Measurements from ENCODE around the gene ABLIM2. TPM values are rescaled to one million over a fixed set of nuclear protein-coding genes. Genes with fewer than 3 reads are reported as not detected.

The ABLIM2 gene
- total RNA-seq, 1 donor from 2014 or later: 3.5 TPM

DNA sequence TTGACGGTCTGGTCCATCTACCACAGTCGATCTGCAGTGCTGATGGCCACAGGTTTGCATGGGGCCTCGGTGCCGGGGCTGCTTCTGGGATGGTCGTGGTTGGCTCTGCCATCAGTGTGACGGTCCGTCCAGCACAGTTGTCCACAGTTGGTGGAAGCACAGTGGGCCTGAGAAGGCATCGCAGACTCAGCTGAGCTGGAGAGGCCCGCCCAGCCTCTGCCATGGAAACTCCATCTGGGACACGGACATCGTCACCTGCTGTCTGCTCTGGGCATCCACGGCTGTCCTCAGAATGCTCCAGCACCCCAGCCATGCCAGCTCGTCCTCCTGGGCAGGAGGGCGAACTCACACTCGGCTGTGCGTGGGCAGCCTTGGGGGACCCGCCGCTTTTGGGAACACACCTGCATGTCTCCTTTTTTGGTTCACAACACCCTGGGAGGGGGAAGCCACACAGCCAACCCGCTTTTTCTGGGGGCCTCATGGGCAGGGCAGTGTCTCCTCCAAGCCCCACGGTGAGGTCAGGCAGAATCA is 33.0 kb downstream of the ABLIM2 start:
- H3K4me1 Mint-ChIP-seq: peaks cover 30% of the 10 kb centered on the region
- H3K27me3 Mint-ChIP-seq (ENCODE audit: low read depth): no peaks in the 10 kb centered on the region
- TF ChIP-seq, protein P1, sequence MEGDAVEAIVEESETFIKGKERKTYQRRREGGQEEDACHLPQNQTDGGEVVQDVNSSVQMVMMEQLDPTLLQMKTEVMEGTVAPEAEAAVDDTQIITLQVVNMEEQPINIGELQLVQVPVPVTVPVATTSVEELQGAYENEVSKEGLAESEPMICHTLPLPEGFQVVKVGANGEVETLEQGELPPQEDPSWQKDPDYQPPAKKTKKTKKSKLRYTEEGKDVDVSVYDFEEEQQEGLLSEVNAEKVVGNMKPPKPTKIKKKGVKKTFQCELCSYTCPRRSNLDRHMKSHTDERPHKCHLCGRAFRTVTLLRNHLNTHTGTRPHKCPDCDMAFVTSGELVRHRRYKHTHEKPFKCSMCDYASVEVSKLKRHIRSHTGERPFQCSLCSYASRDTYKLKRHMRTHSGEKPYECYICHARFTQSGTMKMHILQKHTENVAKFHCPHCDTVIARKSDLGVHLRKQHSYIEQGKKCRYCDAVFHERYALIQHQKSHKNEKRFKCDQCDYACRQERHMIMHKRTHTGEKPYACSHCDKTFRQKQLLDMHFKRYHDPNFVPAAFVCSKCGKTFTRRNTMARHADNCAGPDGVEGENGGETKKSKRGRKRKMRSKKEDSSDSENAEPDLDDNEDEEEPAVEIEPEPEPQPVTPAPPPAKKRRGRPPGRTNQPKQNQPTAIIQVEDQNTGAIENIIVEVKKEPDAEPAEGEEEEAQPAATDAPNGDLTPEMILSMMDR (IDR thresholded peaks at IDR 0.05; ENCODE audit: unreplicated experiment): no peak
- no peaks in the 10 kb centered on the region for H3K36me3 Mint-ChIP-seq
- no peak for DNase-seq (ENCODE audit: low spot score in 2 of 2, unreplicated experiment in 2 of 2)
- H3K4me3 Mint-ChIP-seq: no peak overlapping the region
- no peak overlapping the region for H3K27ac Mint-ChIP-seq
- H3K9me3 Mint-ChIP-seq: no peaks in the 10 kb centered on the region

- Mint-ChIP-seq H3K27me3 (ENCODE audit: low read depth) (no peaks in the 10 kb centered on the region), H3K4me1 (peaks cover 31% of the 10 kb centered on the region), H3K27ac (peak overlapping the region; percentile 27), H3K9me3 (no peaks in the 10 kb centered on the region), H3K36me3 (no peaks in the 10 kb centered on the region), H3K4me3 (no peak overlapping the region)
- DNase-seq (ENCODE audit: low spot score in 2 of 2, unreplicated experiment in 2 of 2): no peak
- TF ChIP-seq, protein P1 (IDR thresholded peaks at IDR 0.05; ENCODE audit: unreplicated experiment): no peak
Observed at GRCh38 chr4:8123870-8124269, 34.7 kb downstream of the ABLIM2 start.

DNA sequence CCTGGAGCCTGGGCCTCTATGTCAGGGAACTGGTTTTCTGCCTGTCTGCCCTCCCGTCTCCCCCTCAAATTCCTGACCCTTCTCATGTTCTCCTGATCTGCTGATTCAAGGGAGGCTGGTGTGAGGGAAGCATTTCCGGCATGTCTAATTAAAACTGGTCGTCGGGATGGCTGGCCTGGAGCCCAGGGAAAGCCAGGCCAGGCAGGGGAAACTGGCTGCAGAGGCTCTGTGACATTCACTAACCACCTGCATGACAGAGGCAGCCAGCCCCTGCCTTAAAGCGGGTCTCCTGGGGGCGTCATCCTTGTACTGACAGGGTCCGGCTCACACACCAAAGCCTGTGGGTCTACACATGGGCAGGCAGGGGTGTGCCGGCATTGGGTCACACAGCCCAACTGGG is 35.2 kb downstream of the ABLIM2 start:
- TF ChIP-seq, protein P1 (IDR thresholded peaks at IDR 0.05; ENCODE audit: unreplicated experiment): no peak
- Mint-ChIP-seq H3K36me3 (no peaks in the 10 kb centered on the region), H3K9me3 (no peaks in the 10 kb centered on the region), H3K27ac (peak overlapping the region; percentile 78), H3K4me3 (no peak overlapping the region), H3K4me1 (peaks cover 31% of the 10 kb centered on the region), H3K27me3 (ENCODE audit: low read depth) (no peaks in the 10 kb centered on the region)
- peak in 1 of 2 experiments; percentile 57 for DNase-seq (ENCODE audit: low spot score in 2 of 2, unreplicated experiment in 2 of 2)

DNA sequence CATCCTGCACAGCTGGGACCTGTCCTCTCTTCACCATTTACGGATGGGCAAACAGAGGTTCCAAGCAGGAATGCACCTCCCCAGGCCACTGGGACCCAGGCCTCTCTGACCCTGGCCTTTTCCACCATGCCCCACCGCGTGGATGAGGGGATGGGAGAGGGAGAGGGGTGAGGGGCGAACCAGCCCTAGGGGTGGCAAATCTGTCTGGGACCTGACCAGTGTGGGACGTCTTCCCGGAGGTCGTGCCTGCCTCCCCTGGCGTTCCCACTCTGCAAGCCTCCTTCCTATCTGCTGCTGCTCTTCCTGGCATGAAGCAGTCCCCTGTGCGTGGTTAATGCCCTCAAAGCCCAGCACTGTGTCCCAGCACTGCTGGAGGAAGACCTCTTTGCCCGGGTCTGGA is 35.9 kb downstream of the ABLIM2 start:
- H3K36me3 Mint-ChIP-seq: no peaks in the 10 kb centered on the region
- peak overlapping the region; percentile 25 for H3K27ac Mint-ChIP-seq
- H3K4me3 Mint-ChIP-seq: no peak overlapping the region
- H3K4me1 Mint-ChIP-seq: peaks cover 27% of the 10 kb centered on the region
- DNase-seq (ENCODE audit: low spot score in 2 of 2, unreplicated experiment in 2 of 2): no peak
- TF ChIP-seq, protein P1 (IDR thresholded peaks at IDR 0.05; ENCODE audit: unreplicated experiment): no peak
- H3K9me3 Mint-ChIP-seq: no peaks in the 10 kb centered on the region
- no peaks in the 10 kb centered on the region for H3K27me3 Mint-ChIP-seq (ENCODE audit: low read depth)

- H3K27me3 Mint-ChIP-seq (ENCODE audit: low read depth): peaks cover 4% of the 10 kb centered on the region
- TF ChIP-seq, protein P1 (IDR thresholded peaks at IDR 0.05; ENCODE audit: unreplicated experiment): no peak
- no peak overlapping the region for H3K27ac Mint-ChIP-seq
- peaks cover 31% of the 10 kb centered on the region for H3K4me1 Mint-ChIP-seq
- no peaks in the 10 kb centered on the region for H3K36me3 Mint-ChIP-seq
- no peak for DNase-seq (ENCODE audit: low spot score in 2 of 2, unreplicated experiment in 2 of 2)
- no peaks in the 10 kb centered on the region for H3K9me3 Mint-ChIP-seq
- H3K4me3 Mint-ChIP-seq: no peak overlapping the region
Observed at GRCh38 chr4:8121292-8122015, 37.2 kb downstream of the ABLIM2 start.

Data from mesothelial cell of epicardium (in vitro differentiated cells).